NCI-H510A (cell line): Measurements from ENCODE around the gene SLBP.

Source experiments
- DNase-seq: peaks from one replicate; lab custom pipeline; 2025; lab: John Stamatoyannopoulos, UW

The SLBP gene

DNA sequence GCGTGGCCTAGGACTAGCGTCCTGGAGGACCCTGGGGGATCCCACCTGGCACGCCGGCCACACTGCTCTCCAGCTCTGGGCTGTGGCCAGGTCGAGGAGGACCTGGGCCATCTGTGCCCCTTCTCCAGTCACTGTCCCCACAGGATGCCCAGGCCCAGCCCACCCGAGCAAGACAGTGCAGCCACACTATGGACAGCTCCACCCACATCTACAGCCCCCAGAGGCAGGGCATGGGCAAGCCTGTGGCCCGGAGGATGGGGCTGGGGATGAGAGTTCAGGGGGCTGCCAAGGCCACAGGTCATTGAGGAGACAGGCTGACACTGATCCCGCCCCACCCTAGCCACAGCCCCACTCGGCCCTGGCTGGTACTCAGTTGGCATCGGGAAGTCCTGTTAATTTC, 58.3 kb downstream of the SLBP start:
- DNase-seq: no peak

DNA sequence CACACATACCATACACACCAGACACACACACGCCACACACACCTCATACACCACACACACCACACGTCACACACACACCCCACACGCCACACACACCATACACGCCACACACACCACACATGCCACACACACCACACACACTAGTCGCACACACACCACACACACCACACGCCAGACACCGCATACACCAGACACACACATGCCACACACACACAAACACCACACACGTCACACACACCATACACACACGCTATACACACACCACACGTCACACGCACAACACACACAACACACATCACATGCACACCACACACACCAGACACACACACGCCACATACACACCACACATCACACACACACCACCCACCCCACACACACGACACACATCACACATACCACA, 60.0 kb downstream of the SLBP start:
- DNase-seq: no peak

DNA sequence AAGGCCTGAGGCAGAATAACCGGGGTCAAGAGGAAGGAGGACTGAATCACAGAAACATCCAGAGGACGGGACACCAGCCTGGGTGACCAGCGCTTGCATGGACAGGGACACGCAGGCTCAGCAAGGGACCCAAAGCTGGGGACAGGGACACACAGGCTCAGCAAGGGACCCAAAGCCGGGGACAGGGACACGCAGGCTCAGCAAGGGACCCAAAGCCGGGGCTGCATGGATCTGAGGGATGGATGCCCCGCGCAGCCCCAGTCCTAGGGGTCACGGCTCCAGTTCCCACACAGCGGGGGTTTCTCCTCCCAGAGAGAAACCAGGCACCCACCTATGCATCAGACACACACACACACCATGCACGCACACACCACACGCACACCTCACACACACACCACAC, 60.5 kb downstream of the SLBP start:
- DNase-seq: no peak

DNA sequence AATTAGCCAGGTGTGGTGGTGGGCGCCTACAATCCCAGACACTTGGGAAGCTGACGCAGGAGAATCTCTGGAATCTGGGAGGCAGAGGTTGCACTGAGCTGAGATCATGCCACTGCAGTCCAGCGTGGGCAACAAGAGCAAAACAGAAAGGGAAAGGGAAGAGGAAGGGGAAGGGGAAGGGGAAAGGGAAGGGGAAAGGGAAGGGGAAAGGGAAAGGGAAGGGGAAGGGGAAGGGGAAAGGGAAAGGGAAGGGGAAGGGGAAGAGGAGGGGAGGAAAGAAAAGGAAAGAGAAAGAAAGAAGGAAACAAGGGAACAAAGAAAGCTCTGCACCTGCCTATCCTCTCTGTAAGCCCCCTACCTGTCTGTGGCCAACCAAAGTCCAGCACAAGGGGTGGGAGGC, 63.2 kb downstream of the SLBP start:
- no peak for DNase-seq

DNA sequence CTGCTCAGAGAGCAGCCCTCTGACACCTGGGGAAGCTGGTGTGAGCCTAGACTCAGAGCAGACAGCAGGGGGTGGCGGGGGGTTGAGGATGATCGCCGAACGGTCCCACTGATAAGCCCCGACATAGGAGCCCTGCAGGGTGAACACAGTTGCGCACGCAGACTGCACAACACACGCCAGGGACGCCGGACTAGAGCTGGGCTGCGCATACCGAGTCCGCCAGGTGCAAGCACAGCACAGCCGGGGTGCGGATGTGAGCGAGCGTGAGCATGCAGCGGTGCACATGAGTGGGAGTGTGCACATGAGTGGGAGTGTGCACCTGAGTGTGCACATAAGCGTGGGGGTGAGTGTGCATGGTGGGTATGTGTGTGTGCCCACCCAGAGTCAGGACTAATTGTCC, 64.7 kb downstream of the SLBP start:
- DNase-seq: no peak

DNA sequence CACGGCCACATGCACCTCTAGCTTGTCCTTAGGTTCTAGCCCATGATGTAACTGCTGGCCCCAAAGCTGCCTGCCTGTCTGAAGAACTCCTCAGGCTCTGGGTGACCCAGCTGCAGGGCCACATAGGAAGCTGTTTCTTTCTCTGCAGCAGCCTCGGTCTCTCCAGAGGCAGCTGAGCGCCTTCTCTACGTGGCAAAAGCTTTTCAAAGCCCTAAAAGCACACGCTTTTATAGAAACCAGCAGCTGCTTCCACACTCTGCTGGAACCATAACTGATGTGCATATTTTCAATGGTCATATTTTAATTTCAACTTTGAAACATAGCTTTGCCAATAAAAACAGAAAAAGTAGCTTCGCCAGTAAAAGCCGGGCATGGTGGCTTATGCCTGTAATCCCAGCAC, 65.4 kb downstream of the SLBP start:
- DNase-seq: no peak

DNA sequence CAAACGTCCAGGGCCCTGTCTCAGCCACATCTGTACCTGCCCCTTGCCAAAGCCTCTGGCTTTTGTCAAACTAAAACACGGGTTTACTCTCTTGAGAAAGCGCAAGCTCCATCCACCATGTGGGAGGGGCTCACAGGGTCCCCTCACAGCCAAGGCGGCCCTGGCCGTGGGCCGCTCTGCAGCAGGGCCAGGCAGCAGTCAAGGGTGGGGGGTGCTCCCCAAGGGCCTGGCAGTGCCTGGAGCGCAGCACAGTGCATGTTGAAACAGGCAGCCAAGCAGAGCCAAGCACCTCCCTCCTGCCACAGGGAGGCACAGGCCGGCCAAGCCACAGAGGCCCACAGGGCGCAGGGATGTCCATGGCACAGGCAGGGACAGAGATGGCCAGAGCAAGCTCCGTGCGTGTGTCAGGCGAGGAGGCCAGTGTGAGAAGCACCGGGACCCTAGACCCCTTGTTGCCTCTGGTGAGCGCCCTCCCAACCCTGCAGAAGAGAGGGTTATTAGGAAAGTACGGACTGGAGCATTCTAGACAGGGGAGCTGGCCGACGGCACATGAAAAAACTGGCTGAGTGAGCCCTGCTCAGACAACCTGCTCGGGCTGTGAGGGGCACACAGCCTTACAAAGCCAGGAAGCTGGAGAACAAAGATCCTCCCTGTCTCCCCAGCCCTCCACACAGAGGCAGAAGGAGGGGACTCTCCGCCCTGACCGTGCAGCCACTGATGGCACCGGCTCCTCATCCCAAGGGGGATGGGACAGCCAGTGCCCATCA, 67.0 kb downstream of the SLBP start:
- DNase-seq: peak; percentile 21

DNA sequence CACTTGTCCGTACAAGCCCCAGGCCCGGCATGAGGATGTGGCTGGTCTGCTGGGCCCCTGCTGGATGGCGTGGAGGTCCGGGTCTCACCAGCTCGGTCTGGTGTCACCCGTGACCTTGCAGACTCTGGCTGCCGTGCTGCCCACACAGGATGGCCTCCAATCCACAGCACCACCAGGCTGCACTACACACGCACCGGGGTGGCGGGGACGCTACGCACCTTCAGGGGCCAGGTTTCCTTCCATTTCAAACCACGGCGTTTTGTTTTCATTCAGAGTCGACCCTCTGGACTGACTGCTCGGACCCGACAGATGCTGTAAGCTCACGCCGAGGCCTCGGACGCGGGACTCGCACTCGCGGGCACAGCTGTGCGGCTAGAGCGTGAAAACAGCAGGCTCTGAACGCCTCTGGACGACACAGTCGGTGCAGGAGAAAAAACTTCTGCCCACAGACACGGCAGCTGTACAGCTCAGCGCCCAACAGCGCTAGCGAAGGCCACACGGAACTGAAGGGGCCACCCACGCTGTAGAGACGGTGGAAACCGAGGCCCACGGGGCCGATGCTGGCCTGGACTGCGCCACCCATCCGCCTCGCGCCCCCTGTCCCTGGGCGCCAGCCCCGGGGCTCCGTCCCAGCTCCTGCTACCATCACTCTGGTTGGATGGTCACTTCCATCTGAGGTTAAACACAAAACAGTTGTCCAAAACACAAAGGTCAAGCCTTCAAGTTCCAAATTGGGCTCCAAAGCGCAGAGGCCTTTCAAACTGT, 68.0 kb downstream of the SLBP start:
- no peak for DNase-seq
